PFSK-1 (cell line): Measurements from ENCODE around the gene CCNYL1.

ENCODE experiments used
- FOXP2 ChIP-seq: optimal IDR thresholded peaks from 2 replicates; pipeline ENCODE3; 2011; ENCODE audit warnings: borderline replicate concordance, control low read depth, inconsistent platforms; ENCODE audit not compliant: insufficient read depth; ENCODE audit errors: extremely low read length, extremely low read depth
- POLR2AphosphoS5 ChIP-seq: IDR thresholded peaks from 2 replicates; pipeline ENCODE4 v1.6.1; 2012; ENCODE audit warnings: low read depth, mild to moderate bottlenecking, control low read depth, low read length, moderate library complexity
- SIN3A ChIP-seq: IDR thresholded peaks from 2 replicates; pipeline ENCODE4 v1.6.1; 2012; ENCODE audit warnings: mild to moderate bottlenecking, low read length, moderate library complexity, borderline replicate concordance; ENCODE audit not compliant: insufficient read depth
- TAF1 ChIP-seq: IDR thresholded peaks from 2 replicates; pipeline ENCODE4 v1.6.1; 2012; ENCODE audit warnings: low read length, control low read depth, borderline replicate concordance; ENCODE audit not compliant: insufficient read depth
- TF ChIP-seq, protein P1 (sequence below), 2 experiments: IDR thresholded peaks; 2 replicates each; pipeline versions ENCODE4 v1.6.1 to v1.8.0; 2011 to 2012; ENCODE audit warnings: low read depth in 2 of 2, low read length in 2 of 2, control low read depth in 1 of 2, inconsistent platforms in 1 of 2, mild to moderate bottlenecking in 1 of 2, moderate library complexity in 1 of 2; ENCODE audit not compliant: insufficient read depth in 1 of 2

CCNYL1 gene

DNA sequence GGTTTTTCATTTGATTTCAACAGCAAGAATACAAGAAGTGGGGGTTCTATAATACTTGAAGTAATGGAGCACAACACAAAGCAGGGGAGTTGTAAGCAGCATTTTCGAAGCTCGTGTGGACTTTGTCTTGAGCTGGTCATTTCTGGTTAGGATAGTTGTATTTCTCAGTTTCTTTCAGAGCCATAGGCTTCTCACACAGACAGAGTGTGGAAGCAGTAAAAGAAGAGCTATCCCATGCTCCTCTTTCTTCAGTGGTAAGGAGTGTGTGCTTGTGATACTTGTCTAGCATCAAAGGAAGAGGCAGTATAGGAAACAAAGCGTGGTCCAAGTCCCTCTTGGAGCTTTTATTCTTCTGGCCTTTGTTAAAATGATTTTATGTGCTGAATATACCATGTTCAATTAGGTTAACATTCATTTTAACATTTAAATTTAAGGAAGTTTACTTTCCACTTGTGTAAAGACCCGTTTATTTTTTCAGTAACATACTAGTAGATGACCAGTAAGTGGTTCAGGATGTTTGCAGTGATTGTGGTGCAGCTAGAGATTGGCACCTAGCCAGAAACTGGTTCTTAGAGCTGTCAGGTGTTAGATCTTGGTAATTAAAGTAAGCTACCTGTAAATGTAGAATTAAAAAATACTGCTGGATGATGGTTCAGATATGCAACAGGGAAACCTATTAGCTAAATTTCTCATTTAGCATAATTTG is 14.6 kb downstream of the CCNYL1 start:
- TF ChIP-seq POLR2AphosphoS5 (no peak), SIN3A (no peak), TAF1 (no peak), FOXP2 (no peak)
- TF ChIP-seq, protein P1, sequence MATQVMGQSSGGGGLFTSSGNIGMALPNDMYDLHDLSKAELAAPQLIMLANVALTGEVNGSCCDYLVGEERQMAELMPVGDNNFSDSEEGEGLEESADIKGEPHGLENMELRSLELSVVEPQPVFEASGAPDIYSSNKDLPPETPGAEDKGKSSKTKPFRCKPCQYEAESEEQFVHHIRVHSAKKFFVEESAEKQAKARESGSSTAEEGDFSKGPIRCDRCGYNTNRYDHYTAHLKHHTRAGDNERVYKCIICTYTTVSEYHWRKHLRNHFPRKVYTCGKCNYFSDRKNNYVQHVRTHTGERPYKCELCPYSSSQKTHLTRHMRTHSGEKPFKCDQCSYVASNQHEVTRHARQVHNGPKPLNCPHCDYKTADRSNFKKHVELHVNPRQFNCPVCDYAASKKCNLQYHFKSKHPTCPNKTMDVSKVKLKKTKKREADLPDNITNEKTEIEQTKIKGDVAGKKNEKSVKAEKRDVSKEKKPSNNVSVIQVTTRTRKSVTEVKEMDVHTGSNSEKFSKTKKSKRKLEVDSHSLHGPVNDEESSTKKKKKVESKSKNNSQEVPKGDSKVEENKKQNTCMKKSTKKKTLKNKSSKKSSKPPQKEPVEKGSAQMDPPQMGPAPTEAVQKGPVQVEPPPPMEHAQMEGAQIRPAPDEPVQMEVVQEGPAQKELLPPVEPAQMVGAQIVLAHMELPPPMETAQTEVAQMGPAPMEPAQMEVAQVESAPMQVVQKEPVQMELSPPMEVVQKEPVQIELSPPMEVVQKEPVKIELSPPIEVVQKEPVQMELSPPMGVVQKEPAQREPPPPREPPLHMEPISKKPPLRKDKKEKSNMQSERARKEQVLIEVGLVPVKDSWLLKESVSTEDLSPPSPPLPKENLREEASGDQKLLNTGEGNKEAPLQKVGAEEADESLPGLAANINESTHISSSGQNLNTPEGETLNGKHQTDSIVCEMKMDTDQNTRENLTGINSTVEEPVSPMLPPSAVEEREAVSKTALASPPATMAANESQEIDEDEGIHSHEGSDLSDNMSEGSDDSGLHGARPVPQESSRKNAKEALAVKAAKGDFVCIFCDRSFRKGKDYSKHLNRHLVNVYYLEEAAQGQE (IDR thresholded peaks at IDR 0.05; ENCODE audit: insufficient read depth in 1 of 2, low read depth in 2 of 2, low read length in 2 of 2), result no peak

DNA sequence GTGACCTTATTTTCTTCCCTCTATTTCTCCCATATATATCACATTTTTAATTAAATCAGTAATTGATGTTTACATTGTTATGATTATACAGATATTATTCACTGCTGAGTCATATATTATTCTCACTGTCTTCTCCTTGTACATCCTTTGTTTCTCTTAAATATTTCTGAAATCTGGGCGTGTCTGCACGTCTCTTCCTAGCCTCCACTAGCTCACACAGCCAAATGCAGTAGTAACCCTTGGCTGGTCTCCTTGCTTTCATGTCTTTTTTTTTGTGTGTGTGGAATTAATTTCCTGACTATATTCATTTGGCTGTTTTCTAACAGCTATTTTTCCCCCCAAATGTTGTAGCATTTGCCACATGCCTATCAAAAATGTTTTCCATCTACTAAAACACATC is 15.8 kb downstream of the CCNYL1 start:
- TF ChIP-seq TAF1 (no peak), POLR2AphosphoS5 (no peak), SIN3A (no peak), FOXP2 (no peak)
- TF ChIP-seq, protein P1 (IDR thresholded peaks at IDR 0.05; ENCODE audit: insufficient read depth in 1 of 2, low read depth in 2 of 2, low read length in 2 of 2), result no peak

DNA sequence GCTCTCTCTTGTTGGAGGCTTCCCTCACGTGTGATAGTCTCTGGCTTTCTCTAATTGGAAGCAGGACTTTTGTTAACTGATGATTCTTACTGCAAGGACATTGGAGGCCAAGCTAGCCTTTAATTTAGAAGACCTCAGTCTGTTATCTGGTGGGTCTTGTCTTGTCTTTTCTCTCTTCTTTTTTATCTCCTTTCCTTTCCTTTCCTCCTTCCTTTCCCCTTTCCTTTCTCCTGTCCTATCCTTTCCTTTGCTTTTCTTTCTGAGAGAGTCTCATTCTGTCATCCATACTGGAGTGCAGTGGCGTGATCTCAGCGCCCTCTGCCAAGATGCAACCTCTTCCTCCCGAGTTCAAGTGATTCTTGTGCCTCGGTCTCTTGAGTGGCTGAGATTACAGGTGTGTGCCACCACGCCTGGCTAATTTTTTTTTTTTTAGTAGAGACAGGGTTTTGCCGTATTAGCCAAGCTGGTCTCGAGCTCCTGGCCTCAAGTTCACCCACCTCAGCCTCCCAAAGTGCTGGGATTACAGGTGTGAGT is 18.1 kb downstream of the CCNYL1 start:
- no peak for TF ChIP-seq SIN3A
- no peak for TF ChIP-seq TAF1
- TF ChIP-seq, protein P1 (IDR thresholded peaks at IDR 0.05; ENCODE audit: insufficient read depth in 1 of 2, low read depth in 2 of 2, low read length in 2 of 2), result no peak
- no peak for TF ChIP-seq POLR2AphosphoS5

DNA sequence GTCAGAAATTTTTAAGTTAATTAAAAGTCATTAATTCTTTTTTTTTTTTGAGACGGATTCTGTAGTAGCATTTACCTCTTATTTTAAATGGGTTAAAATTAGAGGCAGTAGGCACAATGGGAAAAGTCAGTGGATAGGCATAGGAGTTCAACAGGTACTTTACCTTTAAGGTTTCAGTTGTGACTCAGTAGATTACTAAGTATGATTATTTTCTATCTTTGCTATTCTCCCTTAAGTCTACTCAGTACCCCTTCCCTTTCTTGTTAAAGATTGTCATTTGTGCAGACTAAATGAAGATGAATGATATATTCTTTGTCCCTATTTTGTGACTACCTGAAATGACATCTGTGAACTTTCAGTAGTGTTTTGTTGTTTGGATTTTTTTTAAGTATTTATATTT is 19.7 kb downstream of the CCNYL1 start:
- TF ChIP-seq, protein P1 (IDR thresholded peaks at IDR 0.05; ENCODE audit: insufficient read depth in 1 of 2, low read depth in 2 of 2, low read length in 2 of 2), result no peak
- TF ChIP-seq FOXP2 (no peak), SIN3A (no peak), TAF1 (no peak)
